Myocyte (in vitro differentiated cells): ENCODE results near the gene BCKDHB. TPM values are rescaled to one million over a fixed set of nuclear protein-coding genes. Genes with fewer than 3 reads are reported as not detected.

Source experiments
- DNase-seq: peaks from one replicate; pipeline ENCODE4 v3.0.0-alpha.2; 2012; ENCODE audit warnings: low read depth
- total RNA-seq: library from RNA; depleted of rRNA; stranded (reverse); fragments of >200 nt; gene quantifications from 2 replicates; pipeline ENCODE4 v1.2.3, GENCODE V29; 2014

Gene BCKDHB
- total RNA-seq, 1 donor from 2014 or later: 26.0 TPM

GRCh38 chr6:80366714-80367113, 260.2 kb downstream of the BCKDHB start:
- DNase-seq: peak; percentile 55

- DNase-seq: no peak
These were observed 269.9 kb downstream of the BCKDHB start for GRCh38 chr6:80376411-80376810.

DNA sequence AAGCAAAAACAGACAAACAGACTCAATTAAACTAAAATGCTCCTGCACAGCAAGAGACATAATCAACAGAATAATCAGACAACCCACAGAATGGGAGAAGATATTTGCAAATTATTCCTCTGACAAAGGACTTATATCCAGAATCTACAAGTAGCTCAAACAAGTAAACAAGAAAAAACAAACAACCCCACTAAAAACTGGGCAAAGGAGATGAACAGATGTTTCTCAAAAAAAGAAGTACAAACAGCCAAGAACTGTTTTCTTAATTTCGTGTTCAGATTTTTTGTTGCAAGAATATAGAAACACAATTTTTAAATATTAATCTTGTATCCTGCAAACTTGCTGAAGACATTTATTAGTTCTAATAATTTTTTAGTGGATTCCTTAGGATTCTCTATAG, 274.1 kb downstream of the BCKDHB start:
- no peak for DNase-seq

DNA sequence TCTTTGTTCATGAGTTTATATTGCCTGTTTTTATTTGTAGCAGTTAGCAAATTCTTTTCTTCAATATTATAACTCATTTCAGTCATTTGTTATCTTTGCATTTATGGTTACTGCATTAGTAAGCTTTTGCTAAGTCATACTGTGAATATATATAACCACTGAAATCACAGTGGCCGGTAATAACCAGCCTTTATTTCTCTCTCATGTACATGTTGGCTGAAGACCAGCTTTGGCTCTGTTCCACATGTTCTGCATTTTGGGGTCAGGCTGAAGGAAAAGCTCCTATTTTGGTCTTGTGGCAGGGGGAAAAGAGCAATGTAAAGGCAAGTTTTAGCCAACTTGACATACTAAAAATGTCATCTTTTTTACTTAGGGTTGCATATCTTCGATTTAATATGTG, 276.3 kb downstream of the BCKDHB start:
- no peak for DNase-seq

DNA sequence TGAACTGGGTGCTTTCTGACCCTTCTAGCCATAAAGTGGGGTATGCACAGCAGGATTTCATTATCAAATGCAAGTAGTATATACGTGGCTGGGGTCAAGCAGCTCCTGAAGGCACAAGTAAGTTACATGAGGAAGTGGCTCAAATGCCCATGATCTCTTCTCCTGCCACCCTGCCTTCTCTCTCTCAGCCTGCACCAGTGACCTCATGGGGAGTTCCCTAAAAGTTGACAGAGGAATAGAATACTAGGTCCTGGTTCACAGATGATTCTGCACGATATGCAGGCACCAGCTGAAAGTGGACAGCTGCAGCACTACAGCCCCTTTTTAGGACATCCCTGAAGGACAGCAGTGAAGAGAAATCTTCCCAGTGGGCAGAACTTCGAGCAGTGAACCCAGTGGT, 282.0 kb downstream of the BCKDHB start:
- DNase-seq: peak; percentile 44

Other genes starting within 250 kb of the BCKDHB start
- gene ELOVL4, start 159.1 kb upstream of the BCKDHB start, total RNA-seq: 1.9 and 2.2 TPM in 2 replicates
- gene TTK, start 102.0 kb upstream of the BCKDHB start, total RNA-seq: 0.40 and 1.1 TPM in 2 replicates